ENCODE measurements around the gene LARP1. TPM values are rescaled to one million over a fixed set of nuclear protein-coding genes. Genes with fewer than 3 reads are reported as not detected.

The LARP1 gene
- polyA plus RNA-seq, 2 of the 4 experiments (the other 2 are of a cell fraction), result 87.0 to 112 TPM

DNA sequence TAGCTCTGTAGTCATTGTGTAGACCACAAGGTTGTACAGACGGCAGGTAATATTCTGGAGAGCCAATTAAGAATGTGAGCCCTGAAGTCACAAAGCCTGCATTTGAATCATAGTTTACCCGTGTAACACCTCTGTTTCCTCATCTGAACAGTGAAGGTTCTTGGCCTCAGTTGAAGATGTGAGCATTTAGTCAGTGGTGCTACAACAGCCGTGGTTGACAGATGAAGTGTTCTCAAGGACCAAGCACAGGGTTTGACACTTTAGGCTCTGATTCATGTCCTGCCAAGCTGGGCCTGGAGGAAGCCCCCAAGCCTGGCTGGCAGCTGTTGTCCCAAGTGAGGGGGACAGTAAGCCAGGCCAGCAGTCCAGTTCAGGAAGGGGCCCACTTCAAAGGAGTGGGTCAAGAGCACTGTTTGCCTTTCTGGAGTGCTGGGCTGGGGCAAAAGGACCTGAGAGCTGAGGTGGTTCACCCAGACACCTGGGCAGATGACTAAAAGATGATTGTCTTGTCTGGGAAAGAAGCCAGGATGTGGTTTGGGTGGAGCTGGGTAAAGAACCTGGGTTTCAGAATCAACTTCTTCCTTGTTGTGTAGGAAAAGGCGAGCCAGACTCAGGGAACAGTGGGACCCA lies 74.5 kb downstream of the LARP1 start:
- H3K4me2 ChIP-seq, result peak overlapping the region; percentile 34; the same call in 2 of the 3 replicates
- DNase-seq (ENCODE audit: low read depth in 1 of 2, low spot score in 1 of 2) (peak in 1 of 2 experiments; percentile 50), FAIRE-seq (no peak), ATAC-seq (peak; percentile 43 to 45)
- H3K4me1 ChIP-seq, result peaks cover 29% of the 10 kb centered on the region
- TF ChIP-seq NPAS2 (CRISPR knock-in tag; IDR thresholded peaks at IDR 0.05; ENCODE audit: borderline replicate concordance), result no peak
- no peak for TF ChIP-seq POLR2A (IDR thresholded peaks at IDR 0.05; ENCODE audit: low read length)
- TF ChIP-seq NR3C1 (IDR thresholded peaks at IDR 0.05), result no peak
- no peak for TF ChIP-seq ZC3H11A (IDR thresholded peaks at IDR 0.05)
- TF ChIP-seq CBX8 (IDR thresholded peaks at IDR 0.05), result no peak
- TF ChIP-seq EP300 (IDR thresholded peaks at IDR 0.05), result no peak
- no peaks in the 10 kb centered on the region for H3K9me3 ChIP-seq
- no peak overlapping the region for H3K4me3 ChIP-seq
- whole genome bisulfite sequencing (ENCODE audit: missing lambda C conversion rate), result 52% methylated on average over 4 of the region's 4 CpGs
- peak overlapping the region; percentile 20 to 46; a peak in 3 of 6 replicates for H3K27ac ChIP-seq
- ChIA-PET CTCF (interaction anchor here (1.0 to 1.2 kb wide), 3 partner anchors 21 to 179 kb away, joined by 3 to 4 read pairs (median 4); partner anchors contain the start of gene FAXDC2), POLR2A (interaction anchor here (1.4 kb wide), 1 partner anchor 27 kb away, joined by 5 read pairs; no protein-coding TSS in a partner anchor)

DNA sequence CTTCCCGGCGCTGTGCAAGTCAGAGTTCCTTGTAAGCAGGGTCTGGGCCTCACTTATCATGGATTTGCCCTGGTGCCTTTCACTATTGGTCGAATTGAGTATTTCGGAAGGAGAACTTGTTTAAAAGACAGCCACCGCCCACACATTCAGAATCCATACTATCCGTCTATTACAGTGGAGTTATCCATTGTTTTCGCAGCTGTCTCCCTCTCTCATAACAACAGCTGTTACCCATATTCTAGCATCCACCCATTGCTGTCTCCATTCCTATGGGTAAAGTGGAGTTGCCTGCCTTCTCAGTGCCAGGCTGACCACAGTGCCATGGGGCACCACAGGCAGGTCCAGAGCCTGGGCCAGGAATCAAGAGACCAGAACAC lies 75.0 kb downstream of the LARP1 start:
- FAIRE-seq (no peak), DNase-seq (ENCODE audit: low read depth in 1 of 2, low spot score in 1 of 2) (no peak), ATAC-seq (no peak)
- TF ChIP-seq RNF2 (IDR thresholded peaks at IDR 0.05; ENCODE audit: borderline replicate concordance, low read depth) (no peak), HDAC2 (IDR thresholded peaks at IDR 0.05) (no peak), MAZ (IDR thresholded peaks at IDR 0.05; ENCODE audit: borderline replicate concordance, low read depth, low read length) (no peak), ZFP36 (IDR thresholded peaks at IDR 0.05; ENCODE audit: borderline replicate concordance, partially characterized antibody) (no peak), KDM5A (IDR thresholded peaks at IDR 0.05) (no peak), HOXA7 (CRISPR knock-in tag; IDR thresholded peaks at IDR 0.05) (no peak), NR3C1 (IDR thresholded peaks at IDR 0.05) (no peak), SREBF2 (IDR thresholded peaks at IDR 0.05) (no peak), HOXB5 (CRISPR knock-in tag; IDR thresholded peaks at IDR 0.05) (no peak), CEBPB (IDR thresholded peaks at IDR 0.05) (no peak), EHMT2 (IDR thresholded peaks at IDR 0.05; ENCODE audit: low read depth) (no peak), FOXS1 (CRISPR knock-in tag; IDR thresholded peaks at IDR 0.05) (no peak), CBX2 (IDR thresholded peaks at IDR 0.05; ENCODE audit: borderline replicate concordance, low read depth) (no peak), ZSCAN20 (CRISPR knock-in tag; IDR thresholded peaks at IDR 0.05) (no peak), HOXB13 (CRISPR knock-in tag; IDR thresholded peaks at IDR 0.05; ENCODE audit: low read depth) (no peak)
- TF ChIP-seq, protein P1, sequence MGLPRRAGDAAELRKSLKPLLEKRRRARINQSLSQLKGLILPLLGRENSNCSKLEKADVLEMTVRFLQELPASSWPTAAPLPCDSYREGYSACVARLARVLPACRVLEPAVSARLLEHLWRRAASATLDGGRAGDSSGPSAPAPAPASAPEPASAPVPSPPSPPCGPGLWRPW (IDR thresholded peaks at IDR 0.05), result no peak
- TF ChIP-seq, protein P2, sequence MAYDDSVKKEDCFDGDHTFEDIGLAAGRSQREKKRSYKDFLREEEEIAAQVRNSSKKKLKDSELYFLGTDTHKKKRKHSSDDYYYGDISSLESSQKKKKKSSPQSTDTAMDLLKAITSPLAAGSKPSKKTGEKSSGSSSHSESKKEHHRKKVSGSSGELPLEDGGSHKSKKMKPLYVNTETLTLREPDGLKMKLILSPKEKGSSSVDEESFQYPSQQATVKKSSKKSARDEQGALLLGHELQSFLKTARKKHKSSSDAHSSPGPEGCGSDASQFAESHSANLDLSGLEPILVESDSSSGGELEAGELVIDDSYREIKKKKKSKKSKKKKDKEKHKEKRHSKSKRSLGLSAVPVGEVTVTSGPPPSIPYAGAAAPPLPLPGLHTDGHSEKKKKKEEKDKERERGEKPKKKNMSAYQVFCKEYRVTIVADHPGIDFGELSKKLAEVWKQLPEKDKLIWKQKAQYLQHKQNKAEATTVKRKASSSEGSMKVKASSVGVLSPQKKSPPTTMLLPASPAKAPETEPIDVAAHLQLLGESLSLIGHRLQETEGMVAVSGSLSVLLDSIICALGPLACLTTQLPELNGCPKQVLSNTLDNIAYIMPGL (CRISPR knock-in tag; IDR thresholded peaks at IDR 0.05; ENCODE audit: borderline replicate concordance), result no peak
- TF ChIP-seq, protein P3, sequence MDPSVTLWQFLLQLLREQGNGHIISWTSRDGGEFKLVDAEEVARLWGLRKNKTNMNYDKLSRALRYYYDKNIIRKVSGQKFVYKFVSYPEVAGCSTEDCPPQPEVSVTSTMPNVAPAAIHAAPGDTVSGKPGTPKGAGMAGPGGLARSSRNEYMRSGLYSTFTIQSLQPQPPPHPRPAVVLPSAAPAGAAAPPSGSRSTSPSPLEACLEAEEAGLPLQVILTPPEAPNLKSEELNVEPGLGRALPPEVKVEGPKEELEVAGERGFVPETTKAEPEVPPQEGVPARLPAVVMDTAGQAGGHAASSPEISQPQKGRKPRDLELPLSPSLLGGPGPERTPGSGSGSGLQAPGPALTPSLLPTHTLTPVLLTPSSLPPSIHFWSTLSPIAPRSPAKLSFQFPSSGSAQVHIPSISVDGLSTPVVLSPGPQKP (IDR thresholded peaks at IDR 0.05; ENCODE audit: low read depth, low read length), result no peak
- ChIA-PET POLR2A (interaction anchor here (1.4 kb wide), 1 partner anchor 27 kb away, joined by 5 read pairs; no protein-coding TSS in a partner anchor), CTCF (interaction anchor here (1.1 to 1.2 kb wide), 2 partner anchors 21 to 27 kb away, joined by 3 to 4 read pairs; partner anchors contain the start of gene FAXDC2)
- Histone ChIP-seq H3K27ac (peak overlapping the region; percentile 20 to 46; a peak in 3 of 6 replicates), H3K4me2 (peak overlapping the region; percentile 34; the same call in 2 of the 3 replicates), H3K4me1 (peaks cover 34% of the 10 kb centered on the region), H3K9me3 (no peaks in the 10 kb centered on the region), H3K4me3 (no peak overlapping the region)
- 84% methylated on average over 7 of the region's 7 CpGs for WGBS (ENCODE audit: missing lambda C conversion rate)

Measured in A549 (cell line).